NCI-H146 (cell line): ENCODE results near the gene STUM.

Experiments used
- DNase-seq: peaks from one replicate; lab custom pipeline; 2025; lab: John Stamatoyannopoulos, UW

Gene STUM

DNA sequence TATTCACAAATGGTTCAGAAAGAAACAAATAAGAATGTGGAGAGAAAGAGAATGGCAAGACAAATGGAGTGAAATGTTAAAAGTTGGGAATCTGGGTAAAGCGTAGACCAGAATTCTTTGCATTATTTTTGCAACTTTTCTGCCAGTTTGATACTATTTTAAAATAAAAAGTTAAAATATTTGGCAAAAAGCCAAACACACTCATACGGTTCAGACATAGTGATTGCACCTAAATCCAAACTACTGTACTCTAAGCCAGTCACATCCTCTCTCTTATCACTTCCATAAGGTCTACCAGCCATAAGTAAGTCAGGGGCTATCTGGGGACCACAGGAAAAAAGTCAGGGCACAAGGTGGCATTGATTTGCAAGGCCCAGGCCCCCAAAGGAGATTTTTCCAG, 14.4 kb downstream of the STUM start:
- no peak for DNase-seq

DNA sequence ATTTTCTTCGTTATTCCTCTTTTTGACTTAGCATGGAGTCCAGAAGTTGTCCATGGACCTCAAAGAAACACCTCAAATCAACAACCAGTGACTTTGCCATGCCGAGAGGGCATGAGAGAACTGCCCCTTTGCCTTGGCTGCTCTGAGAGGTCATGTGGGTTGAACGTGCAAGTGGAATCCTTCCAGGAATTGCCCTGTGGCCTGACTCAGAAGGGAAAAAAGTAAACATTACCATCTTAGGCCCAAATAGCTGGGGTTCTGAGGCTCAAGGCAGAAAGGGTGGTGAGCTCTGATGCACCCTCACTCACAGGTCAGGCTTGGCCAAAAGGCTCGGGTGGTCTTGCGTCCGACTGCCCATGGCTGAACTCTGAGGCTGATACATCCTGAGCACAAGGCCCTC, 15.1 kb downstream of the STUM start:
- DNase-seq: no peak

DNA sequence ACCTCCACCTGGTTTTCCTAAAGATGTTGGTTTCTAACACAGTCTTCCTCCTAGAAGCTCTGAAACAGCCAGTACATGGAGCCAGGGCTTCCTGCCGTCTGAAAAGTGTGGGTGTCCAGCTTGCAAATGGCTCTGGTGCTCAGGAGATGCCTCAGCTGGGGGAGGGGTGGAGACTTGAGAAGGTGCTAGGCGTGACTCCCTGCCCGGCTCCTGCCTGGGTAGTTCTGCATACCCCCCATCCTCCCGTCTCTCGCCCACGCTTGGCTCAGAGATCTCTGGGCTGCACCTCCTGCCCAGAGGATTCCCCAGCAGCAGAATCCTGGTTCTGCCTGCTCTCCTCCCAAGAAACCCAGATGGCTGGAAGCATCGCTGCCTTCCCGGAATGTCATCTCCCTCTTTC, 16.9 kb downstream of the STUM start:
- DNase-seq: no peak

DNA sequence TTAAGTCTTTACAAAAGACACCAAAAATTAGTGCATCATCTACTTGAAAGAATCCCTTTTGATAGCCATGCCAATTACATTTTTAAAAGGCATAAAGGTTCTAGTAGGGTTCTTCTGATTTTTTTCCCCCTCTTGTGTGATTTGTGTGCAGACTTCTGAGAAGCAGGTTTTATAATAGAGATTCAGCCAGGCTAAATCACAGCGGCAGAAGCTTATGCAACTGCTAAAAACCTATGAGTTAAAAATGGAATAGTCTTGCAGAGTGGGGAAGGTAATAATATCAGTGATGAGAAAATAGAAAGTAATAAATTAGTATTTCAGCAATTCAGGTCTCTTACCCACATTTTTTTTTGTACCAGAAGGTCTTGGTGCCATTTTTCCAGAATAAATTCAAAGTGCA, 17.7 kb downstream of the STUM start:
- no peak for DNase-seq

DNA sequence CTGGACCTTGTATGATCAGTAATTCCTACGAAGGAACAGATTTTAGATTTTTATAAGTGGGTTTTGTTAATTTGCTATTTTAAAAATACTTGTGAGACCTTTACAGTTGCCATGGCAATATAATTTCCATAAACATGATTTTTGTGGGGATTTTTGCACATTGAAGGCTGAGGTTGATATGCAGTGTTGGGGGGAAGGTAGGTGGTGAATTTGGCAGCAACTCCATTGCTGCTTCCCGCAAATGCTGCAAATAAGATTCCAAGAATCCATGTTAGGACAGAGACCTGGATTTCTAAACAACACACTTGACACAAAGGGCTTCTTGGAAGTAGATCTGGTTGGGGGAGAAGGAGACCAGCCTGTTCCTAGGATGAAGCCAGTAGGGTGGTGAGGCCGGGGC, 18.2 kb downstream of the STUM start:
- DNase-seq: no peak

DNA sequence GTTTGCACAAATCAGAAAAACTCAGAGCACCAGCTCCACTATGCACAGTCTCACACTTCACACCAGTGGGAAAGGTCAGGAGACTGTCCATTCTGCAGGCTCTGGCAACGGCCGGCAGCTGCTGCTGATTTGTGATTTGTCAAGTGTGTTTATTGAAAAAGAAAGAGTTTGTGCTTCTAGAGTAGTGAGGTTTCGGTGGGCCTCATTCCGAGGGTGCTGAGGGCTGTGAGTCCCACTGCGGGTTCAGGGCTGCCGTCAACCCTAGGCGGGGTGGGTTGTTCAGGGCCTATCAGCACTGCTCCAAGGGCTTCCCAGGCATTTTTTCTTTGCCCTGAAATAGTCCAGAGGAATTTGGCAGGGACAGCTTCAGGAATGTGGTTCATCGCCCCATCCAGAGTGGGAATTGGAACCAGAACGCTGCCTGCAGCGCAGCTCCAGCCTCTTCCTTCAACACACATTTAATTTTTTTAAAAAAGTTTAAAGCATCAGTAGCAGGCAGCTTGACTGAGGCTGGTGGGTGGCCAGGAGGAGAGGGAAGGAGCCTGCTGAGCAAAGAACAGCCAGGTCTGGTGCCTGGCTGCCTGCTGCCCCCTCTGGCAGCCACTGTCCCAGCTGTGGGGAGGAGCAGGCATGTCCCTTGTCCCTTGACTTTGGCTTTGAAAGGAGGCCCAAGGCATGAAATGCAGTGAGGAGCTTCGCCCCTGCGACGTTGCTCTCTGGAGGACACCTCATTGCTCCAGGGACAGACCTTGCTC, 19.7 kb downstream of the STUM start:
- DNase-seq: no peak

DNA sequence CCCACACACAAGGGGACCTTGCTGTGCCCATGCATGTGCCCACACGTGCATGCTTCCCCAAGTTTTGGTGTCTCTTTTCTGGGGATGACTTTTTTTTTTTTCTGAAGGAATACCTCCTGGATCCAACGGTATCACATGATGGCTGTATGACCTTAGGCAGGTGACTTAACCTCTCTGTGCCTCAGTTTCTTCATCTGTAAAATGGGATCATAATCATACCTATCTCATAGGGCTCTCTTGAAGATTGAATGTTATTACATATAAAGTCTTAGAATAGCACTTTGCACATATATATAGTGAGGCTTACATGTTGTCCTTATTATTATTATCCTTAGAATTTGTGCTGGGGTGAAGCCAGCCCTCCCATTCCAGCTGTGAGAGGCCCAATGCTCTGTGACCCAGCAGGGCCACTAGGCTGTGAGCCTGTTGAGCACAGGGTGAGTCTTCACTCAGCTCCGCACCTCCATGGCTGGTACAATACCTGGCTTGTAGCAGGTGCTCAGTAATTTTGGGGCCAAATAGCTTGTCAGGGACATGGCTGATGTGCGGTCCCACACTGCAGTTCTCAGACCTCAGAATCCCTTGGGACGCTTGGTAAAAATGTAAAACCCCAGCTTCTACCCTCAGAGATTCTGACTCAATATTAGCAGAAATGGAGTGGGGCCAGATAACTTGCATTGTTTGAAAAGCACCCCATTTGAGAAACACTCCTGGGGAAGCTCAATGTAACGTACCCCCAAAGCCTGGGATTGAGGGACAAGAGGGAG, 20.6 kb downstream of the STUM start:
- DNase-seq: no peak

DNA sequence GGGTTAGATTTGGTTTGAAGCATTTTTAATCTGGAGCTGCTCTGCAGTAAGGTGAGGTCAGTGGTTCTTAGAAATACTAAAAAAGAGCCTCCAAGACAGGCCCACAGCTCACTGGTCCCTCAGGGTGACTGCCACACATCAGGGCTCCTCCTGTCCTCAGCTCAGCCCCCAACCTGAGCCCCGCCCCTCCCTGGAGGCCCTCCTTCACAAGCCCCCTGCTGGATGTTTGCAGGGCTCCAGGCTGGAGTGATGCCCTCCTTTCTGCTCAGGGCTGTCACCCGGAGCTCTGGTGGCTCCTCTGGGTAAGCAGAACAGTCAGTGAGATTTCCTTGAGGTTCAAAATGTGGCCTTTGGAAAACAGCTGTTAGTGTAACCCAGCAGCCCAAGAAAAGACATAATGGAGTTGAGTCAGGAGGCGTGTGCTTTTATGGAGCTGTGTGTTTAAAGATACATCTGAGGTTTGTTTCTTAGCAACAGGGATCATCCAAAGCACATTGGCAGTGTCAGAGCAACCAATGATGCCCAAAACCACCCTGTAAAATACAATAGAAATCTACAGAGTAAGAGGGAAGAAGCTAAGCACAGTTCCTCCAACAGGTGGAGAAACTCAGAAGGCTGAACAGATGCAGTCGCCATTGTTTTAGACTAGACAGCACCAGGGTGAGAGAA, 21.4 kb downstream of the STUM start:
- peak; percentile 41 for DNase-seq

DNA sequence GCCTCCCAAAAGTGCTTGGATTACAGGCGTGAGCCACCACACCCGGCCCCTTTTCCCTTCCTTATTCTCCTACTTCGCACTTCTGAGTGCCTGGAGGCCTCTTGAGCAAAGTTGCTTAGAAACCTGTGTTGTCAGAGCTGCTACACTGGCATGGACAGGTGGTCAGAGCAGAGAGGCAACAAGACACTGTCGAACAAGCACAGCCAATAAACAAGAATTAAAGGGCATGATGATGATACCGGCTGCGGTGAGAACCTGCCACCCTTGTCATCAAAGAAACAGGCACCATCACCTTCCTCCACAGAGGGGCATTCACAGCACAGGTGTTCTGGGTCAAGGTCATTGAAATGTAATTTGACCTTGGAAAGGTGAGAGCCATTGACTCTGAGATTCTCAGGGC, 23.3 kb downstream of the STUM start:
- no peak for DNase-seq

DNA sequence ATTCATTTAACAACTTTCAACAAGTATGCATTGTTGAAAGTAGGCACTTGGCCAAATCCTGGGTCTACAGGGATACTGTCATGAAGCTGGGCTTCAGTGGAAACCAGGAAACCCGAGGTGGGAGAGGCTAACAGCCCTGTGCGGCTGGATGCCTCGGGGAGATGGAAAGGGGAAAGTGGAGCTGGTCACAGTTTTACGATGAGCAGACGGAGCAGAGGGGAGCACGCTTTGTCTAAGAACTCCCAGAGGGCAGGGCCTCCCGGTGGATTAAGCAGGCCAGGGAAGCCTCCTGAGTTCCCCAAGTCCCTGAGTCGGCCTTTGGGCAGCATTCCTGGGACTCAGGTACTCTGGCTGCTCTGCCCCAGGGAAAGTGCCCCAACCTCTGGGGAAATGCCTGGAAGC, 23.8 kb downstream of the STUM start:
- no peak for DNase-seq

DNA sequence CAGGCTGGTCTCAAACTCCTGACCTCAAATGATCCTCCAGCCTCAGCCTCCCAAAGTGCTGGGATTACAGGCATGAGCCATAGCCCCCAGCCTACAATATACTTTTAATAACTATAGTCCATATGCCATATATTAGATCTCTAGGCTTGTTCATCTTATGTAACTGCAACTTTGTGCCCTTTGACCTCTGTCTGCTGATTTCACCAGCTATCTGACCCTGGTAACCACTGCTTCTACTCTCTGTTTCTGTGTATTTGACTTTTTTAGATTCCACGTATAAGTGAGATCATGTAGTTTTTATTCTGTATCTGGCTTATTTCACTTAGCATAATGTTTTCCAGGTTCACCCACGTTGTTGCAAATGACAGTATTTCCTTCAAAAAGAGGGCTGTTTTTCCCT, 25.5 kb downstream of the STUM start:
- DNase-seq: no peak

DNA sequence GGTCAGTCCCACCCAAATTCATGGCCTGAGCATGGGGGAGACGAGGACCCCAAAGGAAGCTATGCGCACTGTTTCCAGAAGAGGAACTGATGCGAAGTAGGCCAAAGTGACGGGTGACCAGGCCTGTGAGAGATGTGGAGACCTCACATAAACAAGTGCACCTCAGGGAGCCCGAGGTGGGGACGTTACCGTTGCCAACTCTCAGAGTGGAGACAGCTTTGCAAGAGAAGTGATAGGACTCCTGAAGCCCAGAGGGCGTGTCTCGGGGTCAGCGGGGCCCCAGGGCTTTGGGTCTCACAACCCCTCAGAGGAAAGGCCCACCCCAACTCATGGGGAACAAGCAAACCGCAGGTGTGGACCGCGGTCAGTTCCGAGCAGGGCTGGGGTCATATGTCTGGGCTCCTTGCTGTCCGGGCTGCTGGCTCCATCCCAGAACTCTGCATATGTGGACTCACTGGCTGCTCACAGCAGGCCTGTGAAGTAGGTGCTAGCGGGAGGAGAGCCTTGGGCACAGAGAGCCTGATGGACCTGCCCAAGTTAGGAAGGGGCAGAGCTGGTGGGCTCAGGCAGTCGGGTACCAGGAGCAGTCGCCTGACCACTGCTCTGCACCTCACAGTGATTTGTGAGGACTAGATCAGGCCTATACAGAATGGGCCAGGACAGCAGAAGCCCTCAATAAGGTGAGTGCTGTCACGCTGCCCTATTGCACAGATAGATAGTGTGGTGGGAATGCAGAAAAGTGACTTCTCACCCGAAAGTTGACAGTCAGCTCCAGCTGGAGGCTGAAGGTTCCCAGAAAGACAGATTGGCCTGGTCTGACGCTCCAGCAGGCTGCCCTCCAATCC, 26.2 kb downstream of the STUM start:
- no peak for DNase-seq

DNA sequence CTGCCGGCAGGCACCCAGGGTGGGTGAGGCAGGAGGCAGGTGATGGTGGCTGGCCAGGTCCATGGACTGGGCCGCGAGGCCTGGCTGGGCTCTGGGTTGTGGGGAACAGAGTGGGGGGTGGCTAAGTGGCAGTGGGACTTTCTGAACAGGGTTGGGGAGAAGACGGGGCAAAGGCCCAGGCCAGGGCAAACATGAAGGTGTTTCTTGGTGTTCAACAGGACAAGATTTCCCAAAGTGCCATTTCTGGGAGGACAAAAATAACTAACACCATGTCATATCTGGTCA, 26.8 kb downstream of the STUM start:
- no peak for DNase-seq

DNA sequence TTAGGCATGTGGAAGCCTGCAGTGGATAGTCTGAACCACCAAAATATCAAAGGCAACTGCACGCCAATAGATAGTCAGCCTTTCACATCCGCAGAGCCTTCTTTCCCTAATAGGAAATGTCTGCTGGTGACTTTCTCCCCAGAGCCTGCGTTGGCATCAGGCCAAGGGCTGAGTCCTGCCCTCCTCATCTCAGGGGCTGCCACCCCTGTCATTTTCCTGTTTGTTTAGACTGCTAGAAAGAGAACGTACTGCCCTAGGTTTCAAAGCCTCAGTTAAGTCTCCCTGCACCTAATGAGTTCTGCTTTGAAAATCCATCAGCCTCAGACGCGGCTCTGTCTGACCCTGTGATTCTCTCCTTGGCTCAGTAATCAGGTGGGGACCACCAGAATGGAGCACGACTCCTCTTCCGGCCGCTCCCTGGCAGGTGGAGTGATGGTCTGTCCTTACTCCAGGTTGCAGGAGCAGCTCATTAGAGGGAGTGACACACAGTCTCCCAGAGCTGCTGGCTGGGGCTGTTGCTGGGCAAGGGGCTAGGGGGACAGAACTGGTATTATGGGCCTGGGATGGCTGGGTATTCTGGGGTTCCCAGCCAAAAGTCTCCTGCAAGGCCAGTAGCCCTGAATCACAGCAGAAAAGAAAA, 27.3 kb downstream of the STUM start:
- DNase-seq: peak; percentile 55

DNA sequence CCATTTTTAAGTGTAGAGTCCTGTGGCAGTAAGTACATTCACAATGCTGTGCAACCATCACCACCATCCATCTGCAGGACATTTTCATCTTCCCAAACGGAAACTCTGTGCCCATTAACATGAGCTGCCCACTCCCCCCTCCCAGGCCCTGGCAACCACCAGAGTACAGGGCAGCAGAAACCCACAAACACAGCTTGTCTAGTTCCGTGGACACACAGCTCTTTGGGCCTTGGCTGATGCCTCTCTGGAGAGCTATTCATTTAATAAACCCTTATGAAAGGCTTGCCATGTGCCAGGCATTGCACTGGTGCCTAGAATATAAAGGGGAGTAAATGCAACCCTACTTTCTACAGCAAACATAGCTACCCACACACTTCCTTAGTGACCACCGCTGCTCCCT, 28.0 kb downstream of the STUM start:
- no peak for DNase-seq

DNA sequence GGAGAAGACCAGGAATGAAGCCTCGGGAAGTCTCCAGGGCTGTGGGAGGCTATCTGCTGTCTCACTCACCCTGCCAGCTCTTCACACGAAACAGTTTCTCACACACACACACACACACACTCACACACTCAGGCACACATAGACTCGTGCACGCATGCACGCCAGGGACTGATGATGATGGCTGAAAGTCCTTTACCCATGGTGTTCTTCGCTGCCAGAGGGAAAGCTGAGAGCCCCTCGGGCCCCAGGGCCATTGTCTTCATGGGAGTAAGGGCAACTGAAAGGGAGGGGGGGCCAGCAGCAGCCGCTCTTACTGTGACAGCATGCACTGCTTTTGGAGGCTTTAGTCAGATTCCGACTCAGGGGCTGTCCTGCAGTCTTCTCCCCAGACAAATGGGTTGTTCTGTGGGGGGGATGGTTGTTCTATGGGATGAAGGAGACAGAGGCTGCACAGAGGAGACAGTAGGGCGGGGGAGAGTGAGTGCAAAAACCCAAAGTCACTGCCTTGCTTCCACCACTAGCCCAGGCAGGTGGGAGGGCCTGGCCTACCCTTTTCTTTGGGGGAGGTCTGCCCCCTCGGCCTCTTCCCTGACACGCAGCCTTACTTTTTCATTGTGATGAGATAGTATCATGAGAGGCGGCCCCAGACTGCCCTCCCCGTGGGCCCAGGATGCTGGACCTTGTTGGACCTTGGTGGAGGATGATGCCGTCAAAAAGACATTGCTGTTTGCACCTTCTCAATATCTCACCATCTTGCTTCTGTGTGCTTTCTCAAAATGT, 29.0 kb downstream of the STUM start:
- DNase-seq: no peak

DNA sequence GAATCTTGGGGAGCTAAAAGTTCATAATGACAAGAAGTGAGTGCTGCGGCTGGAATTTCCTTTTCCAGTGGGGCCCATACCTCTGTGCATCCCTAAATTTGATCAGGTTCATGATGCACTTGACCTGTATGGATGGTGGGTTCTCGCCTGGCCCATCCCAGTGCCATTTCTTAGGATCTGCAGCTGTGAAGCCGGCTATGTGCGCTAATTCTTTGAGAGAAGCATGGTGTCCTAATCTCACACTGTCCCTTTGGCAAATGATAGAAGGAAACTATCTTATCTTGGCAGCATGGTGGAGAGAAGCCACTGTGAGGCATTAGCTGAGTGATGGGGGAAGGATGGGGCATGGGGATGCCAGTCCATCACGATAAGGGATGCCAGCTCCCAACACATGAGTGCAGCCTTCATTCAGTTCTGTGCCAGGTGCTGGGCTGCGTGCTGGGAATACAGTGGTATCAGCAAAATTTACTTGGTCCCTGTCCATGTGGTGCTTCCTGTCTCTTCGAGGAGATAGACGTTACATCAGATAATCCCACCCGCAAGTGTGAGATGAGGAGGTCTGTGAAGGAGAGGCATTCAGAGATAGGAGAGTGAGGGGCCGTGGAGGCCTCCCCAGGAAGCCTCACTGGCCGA, 30.5 kb downstream of the STUM start:
- DNase-seq: no peak

DNA sequence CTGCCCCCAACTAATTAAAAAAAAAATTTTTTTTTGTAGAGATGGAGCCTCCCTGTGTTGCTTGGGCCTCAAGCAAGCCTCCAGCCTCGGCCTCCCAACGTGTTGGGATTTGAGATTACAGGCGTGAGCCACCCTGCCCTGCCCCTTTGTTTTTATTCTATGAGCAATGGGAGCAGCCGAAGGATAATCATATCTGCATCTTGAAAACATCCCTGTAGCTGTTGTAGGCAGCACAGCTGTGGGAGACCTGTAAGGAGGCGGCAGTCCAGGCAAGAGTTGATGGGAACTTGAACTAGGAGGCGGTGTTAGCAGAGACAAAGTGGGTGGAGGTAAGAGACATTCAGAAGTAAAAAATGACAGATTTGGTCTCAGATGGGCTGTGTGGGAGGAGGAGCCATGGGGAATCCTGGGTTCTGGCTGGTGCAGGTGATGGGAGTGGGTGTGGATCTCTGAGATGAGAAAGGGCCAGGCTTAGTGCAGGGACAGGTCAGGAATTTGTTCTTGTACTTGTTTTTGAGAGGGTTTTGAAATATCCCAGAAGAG, 31.3 kb downstream of the STUM start:
- DNase-seq: no peak

DNA sequence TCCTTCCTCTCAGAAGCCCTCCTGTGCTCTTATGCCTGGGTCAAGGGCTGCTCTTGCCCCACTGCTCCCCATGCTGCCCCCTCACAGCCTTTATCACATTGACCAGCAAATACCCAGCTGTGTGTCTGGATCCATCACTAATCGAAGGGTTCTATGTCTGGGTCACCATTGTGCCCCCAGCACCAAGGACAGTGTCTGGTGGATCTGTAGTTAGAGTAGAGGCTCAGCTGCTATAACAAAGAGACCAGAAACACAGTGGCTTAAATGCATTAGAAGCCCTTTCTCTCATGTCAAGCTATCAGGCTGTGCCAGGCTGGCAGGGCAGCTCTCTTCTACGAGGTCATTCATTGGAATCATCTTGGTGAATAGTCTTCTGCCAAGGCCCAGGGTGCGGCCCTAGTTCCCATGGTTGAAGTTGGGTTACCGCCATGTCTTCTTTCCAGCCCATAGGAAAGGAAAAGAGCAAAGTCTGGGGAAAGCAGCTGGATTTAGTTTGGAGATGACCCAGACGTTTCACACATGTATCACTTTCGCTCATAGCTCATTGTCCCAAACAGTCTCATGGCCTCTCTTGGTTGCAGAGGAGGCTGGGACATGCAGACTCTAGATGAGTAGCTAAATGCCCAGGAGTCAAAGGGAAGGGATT, 32.2 kb downstream of the STUM start:
- DNase-seq: no peak
